HG02623 (cell line): Measurements from ENCODE around the gene SMARCA4.
A peak's percentile ranks its signal among the peaks of the same experiment; 100 is the strongest.

Source experiments
- ATAC-seq: cut with Tn5 transposase; IDR thresholded peaks from one replicate; pipeline ENCODE4 v1.9.1; 2021; ENCODE audit warnings: moderate library complexity; ENCODE audit not compliant: unreplicated experiment

The SMARCA4 gene

DNA sequence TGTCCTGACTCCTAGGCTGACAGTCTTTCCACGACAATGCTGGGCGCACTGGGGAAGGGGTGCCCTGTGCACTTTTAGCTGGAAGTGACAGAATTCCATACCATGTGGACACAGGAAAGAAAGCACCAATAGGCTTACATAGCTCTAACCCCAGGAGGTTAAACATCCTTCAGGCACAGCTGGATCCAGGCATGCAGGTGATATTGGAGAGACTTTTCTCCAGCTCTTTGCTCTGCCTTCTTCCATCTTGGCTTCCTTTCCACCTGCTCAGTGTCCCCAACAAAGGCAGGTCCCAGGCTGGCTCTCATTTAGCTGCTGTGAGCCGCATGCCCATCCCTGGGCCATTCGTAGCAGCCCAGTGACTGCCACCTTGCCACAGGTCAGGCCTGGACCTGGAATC, 67.3 kb downstream of the SMARCA4 start:
- no peak for ATAC-seq

- ATAC-seq, result no peak
These were observed 70.7 kb downstream of the SMARCA4 start for GRCh38 chr19:11031421-11032070.

DNA sequence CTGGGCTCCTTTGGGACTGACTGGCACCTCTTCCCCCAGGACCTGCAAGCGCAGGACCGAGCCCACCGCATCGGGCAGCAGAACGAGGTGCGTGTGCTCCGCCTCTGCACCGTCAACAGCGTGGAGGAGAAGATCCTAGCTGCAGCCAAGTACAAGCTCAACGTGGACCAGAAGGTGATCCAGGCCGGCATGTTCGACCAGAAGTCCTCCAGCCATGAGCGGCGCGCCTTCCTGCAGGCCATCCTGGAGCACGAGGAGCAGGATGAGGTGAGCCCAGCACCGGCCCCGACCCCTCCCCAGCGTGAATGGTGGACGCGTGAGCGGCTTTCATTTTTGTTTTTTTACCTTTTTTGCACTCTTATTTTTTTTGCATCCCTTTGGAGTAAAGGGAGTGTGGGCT, 72.4 kb downstream of the SMARCA4 start:
- no peak for ATAC-seq

GRCh38 chr19:11033763-11034162, 72.9 kb downstream of the SMARCA4 start:
- ATAC-seq, result no peak

DNA sequence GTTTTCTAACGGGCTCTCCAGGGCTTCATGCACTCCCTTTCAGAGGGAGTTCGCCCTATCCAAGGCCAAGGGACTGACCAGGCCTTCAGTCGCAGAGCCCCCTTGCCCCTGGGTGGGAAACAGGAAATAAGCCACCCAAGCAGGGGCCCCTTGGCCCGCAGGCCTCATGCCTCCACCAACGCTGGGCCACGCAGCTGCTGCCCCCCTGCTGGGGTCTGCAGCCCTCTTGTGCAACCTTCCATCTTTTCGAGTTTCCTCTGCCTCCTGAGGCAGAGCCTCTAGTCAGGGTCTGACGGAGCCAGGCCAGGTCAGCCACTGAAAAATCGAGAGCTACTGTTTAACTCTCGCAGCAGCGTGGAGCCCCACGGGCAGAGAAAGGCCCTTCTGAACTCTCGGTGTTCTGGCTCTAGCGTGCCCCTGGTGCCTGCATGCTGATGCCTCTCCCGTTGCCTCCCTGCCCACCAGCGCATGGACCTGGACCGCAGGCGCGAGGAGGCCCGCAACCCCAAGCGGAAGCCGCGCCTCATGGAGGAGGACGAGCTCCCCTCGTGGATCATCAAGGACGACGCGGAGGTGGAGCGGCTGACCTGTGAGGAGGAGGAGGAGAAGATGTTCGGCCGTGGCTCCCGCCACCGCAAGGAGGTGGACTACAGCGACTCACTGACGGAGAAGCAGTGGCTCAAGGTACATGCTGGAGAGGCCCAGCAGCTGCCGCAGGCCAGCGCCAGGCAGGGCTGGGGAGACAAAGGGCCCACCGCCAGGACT, 73.8 kb downstream of the SMARCA4 start:
- no peak for ATAC-seq

- ATAC-seq, result peak; percentile 73
These were observed 74.9 kb downstream of the SMARCA4 start for GRCh38 chr19:11035441-11036377.

- ATAC-seq, result no peak
These were observed 77.7 kb downstream of the SMARCA4 start for GRCh38 chr19:11038511-11038910.

GRCh38 chr19:11041194-11041593, 80.4 kb downstream of the SMARCA4 start:
- no peak for ATAC-seq

GRCh38 chr19:11041966-11042627, 81.3 kb downstream of the SMARCA4 start:
- no peak for ATAC-seq

DNA sequence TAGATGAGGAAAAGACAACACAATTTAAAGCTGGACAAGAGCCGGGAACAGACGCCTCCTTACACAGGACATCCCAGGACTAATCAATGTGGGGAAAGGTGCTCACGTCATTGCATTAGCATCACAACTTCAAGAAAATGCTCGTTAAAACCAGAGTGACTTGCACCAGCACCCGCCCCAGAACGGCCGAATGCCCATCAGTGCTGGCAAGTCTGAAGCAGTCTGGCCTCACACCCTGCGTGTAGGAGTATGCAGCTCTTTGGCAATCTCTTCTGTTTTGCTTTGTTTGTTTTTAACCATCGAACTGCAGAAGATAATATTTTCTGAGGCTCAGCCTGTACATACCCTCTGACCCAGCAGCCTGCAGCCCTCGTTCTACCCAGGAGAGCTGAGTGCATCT, 83.6 kb downstream of the SMARCA4 start:
- ATAC-seq, result no peak

DNA sequence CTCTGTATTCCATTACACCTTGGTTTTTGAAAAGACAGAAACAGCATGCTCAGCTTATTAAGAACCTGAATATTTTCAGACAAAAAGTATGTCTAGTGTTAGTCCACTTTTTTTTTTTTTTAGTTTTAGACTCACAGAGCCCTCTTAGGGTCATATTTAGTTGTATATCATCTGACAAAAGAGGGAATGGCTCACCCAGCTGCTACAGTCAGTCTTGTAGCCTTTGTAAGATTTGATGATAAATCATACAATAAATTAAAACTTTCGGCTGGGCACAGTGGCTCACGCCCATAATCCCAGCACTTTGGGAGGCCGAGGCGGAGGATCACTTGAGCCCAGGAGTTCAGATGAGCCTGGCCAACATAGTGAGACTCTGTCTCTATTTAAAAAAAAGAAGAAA, 84.7 kb downstream of the SMARCA4 start:
- ATAC-seq, result no peak

DNA sequence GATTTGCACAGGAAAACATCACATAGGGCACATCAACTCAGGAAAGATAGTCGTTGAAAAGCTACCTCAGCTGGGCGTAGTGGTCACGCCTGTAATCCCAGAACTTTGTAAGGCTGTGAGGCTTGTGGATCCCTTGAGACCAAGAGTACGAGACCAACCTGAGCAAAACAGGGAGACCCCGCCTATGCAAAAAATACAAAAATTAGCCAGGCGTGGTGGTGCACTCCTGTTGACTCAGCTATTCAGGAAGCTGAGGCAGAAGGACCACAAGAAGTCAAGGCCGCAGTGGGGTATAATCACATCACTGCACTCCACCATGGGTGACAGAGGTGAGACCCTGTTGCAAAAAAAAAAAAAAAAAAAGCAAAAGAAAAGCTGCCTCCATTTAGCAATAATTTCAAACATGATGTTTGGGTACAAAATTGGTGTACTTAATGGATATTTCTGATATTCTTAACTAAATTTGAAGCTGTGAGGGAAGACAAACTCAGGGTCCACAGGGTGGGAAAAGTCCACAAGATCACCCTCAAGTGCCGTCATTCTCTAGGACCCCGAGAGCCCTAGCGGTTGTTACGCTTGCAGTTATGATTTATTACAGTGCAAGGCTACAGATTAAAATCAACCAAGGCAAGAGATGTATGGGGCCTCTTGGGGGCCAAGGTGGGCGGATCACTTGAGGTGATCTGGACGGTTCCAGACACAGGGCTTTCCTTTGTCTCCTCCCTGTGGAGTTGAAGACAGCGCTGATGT, 86.0 kb downstream of the SMARCA4 start:
- ATAC-seq, result no peak

DNA sequence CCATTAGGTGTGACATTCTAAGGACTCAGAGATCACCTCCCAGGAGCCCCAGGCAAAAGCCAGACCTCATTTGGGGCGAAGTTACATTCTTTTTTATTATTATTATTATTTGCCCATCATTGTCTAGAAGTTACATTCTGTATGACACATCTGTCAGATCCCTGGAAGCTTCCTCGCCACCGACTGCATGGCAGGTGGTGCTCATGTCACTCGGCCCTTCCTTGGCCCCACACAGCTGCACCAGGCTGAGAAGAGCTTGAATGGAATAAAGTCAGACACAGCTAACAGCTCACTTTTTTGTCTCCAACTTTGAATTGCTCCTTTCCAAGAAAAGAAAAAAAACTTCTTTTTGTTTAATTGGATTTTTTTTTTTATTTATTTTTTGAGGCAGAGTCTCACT, 87.0 kb downstream of the SMARCA4 start:
- ATAC-seq, result no peak

GRCh38 chr19:11050323-11051114, 89.7 kb downstream of the SMARCA4 start:
- no peak for ATAC-seq

- ATAC-seq, result no peak
These were observed 93.0 kb downstream of the SMARCA4 start for GRCh38 chr19:11053817-11054195.

DNA sequence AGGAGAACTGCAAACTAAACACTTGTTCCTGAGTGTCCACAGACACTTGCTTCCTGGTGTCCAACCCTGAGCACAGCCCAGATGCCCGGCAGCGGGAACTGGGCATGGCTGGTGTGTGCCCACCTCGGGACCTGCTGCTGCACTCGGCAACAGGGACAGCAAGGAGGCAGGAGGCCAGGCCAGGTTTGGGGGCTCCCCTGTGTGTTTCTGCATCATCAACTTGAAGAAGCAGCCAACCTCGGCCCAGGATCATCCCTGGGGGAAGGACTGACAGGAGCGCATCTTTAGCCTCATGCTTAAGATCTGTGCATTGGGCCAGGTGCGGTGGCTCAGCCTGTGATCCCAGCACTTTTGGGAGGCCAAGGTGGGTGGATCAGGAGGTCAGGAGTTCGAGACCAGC, 93.4 kb downstream of the SMARCA4 start:
- no peak for ATAC-seq

DNA sequence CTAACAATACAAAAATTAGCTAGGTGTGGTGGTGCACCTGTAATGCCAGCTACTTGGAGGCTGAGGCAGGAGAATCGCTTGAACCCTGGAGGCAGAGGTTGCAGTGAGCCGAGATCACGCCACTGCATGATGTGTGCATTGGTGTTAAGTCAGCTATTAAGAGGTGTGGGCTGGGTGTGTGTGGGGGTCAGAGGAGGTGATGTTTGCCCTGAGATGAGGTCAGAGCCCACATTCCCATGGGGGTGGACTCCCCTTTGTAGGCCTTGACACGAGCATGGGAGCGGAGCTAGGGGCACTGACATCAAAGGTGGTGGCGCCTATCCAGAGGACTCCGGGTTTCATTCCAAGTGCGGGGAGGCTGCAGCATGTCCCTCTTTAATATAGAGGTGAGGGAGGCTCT, 93.8 kb downstream of the SMARCA4 start:
- no peak for ATAC-seq

DNA sequence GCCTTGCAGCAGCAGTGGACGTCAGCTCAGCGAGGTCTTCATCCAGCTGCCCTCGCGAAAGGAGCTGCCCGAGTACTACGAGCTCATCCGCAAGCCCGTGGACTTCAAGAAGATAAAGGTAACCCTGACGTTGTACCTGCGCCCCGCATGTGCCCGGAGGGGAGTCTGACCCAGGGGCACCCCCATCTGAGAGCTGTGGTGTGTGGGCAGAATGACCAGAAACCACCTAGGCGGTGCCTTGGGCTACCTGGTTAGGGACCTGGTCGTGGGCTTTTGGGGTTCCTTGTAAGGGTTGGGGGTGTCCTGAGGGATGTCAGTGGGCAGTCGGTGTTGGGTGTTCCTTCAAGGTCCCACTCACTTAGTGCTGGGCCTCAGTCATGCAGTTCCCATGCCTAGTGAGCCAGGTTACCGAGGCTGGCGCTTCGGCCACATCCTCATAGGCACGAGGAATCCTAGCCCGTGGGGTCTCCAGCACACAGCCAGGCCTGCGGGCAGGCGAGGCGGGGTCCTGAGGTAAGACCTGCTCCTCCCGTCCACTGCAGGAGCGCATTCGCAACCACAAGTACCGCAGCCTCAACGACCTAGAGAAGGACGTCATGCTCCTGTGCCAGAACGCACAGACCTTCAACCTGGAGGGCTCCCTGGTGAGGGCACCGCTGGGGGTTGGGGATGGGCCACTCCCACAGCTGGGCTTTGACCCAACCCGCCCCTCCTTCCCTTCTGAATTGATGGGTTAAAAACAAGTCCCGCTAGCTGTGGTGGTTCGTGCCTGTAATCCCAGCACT, 97.6 kb downstream of the SMARCA4 start:
- no peak for ATAC-seq
